IMR-90 (cell line): Measurements from ENCODE around the gene GRID1. TPM values are rescaled to one million over a fixed set of nuclear protein-coding genes. Genes with fewer than 3 reads are reported as not detected.

ENCODE experiments used
- ATAC-seq: fragments of 200-7000 bp; cut with Tn5 transposase; 2 replicates; pipeline ENCODE4 v1.9.1; 2020; ENCODE audit warnings: low read depth, mild to moderate bottlenecking, moderate library complexity
- BruUV-seq: library from RNA; stranded (reverse); fragments of 400-500 nt; replicated peaks from 2 replicates; lab custom pipeline; 2021; lab: Mats Ljungman, UMichigan
- CTCF ChIA-PET: fragments of 300-600 bp; formaldehyde crosslinking; extraction: SDS; loops from one replicate; lab custom pipeline; 2021; ENCODE audit warnings: antibody characterized with exemption; lab: Yijun Ruan, JAX
- POLR2A ChIA-PET: fragments of 300-600 bp; sonication (Branson Sonifier 250); formaldehyde crosslinking; loops from one replicate; lab custom pipeline; 2022; ENCODE audit warnings: antibody characterized with exemption; ENCODE audit not compliant: unreplicated experiment; lab: Charles Lee
- DNase-seq: peaks from one replicate; pipeline ENCODE4 v3.0.0; 2013
- H2AFZ ChIP-seq: replicated peaks from 2 replicates; pipeline ENCODE3; 2013; ENCODE audit warnings: low read length, mild to moderate bottlenecking; ENCODE audit not compliant: poor library complexity
- H2AK5ac ChIP-seq: 2 replicates; pipeline ENCODE4 v1.6.1; 2013; ENCODE audit warnings: low read depth, low read length, inconsistent platforms
- H2AK9ac ChIP-seq: replicated peaks from 2 replicates; pipeline ENCODE3; 2013; ENCODE audit warnings: mild to moderate bottlenecking, low read depth, low read length, moderate library complexity; ENCODE audit not compliant: poor library complexity
- H2BK120ac ChIP-seq: 2 replicates; pipeline ENCODE4 v1.6.1; 2013; ENCODE audit warnings: low read depth, low read length, inconsistent platforms
- H2BK15ac ChIP-seq: 3 replicates; pipeline ENCODE4 v1.6.1; 2013; ENCODE audit warnings: low read depth, low read length, inconsistent platforms
- H2BK20ac ChIP-seq: 2 replicates; pipeline ENCODE4 v1.6.1; 2013; ENCODE audit warnings: low read depth, mild to moderate bottlenecking, inconsistent platforms, low read length, moderate library complexity
- H2BK5ac ChIP-seq: 2 replicates; pipeline ENCODE4 v1.6.1; 2013; ENCODE audit warnings: mild to moderate bottlenecking, low read depth, low read length, inconsistent platforms; ENCODE audit not compliant: poor library complexity, severe bottlenecking
- H3K14ac ChIP-seq: replicated peaks from 2 replicates; pipeline ENCODE4 v1.6.1; 2013; ENCODE audit warnings: low read depth, low read length, inconsistent platforms
- H3K18ac ChIP-seq: 2 replicates; pipeline ENCODE4 v1.6.1; 2013; ENCODE audit warnings: low read depth, low read length, control low read depth
- H3K23ac ChIP-seq: 2 replicates; pipeline ENCODE4 v1.6.1; 2013; ENCODE audit warnings: low read depth, low read length, inconsistent platforms
- H3K27ac ChIP-seq: 2 replicates; pipeline ENCODE4 v1.5.1; 2013; ENCODE audit warnings: mild to moderate bottlenecking, control low read depth, low read length; ENCODE audit not compliant: insufficient read depth
- H3K27me3 ChIP-seq: 2 replicates; pipeline ENCODE4 v1.6.1; 2013; ENCODE audit warnings: low read length; ENCODE audit not compliant: control insufficient read depth, insufficient read depth
- H3K36me3 ChIP-seq: 2 replicates; pipeline ENCODE4 v1.6.1; 2013; ENCODE audit warnings: low read length, mixed read lengths; ENCODE audit not compliant: control insufficient read depth, insufficient read depth
- H3K4ac ChIP-seq: 2 replicates; pipeline ENCODE4 v1.6.1; 2013; ENCODE audit warnings: low read depth, low read length, inconsistent platforms
- H3K4me1 ChIP-seq: 2 replicates; pipeline ENCODE4 v1.6.1; 2013; ENCODE audit warnings: low read length, mixed read lengths; ENCODE audit not compliant: control insufficient read depth, insufficient read depth
- H3K4me2 ChIP-seq: 2 replicates; pipeline ENCODE4 v1.6.1; 2013; ENCODE audit warnings: low read depth, mild to moderate bottlenecking, control low read depth, low read length, moderate library complexity
- H3K4me3 ChIP-seq: 2 replicates; pipeline ENCODE4 v1.5.1; 2013; ENCODE audit warnings: low read depth, mild to moderate bottlenecking, control low read depth, low read length, moderate library complexity; ENCODE audit not compliant: insufficient read depth
- H3K56ac ChIP-seq: 2 replicates; pipeline ENCODE4 v1.6.1; 2013; ENCODE audit warnings: low read length, inconsistent platforms; ENCODE audit not compliant: insufficient read depth; ENCODE audit errors: extremely low read depth
- H3K79me1 ChIP-seq, 2 experiments: 2 replicates each; pipeline ENCODE4 v1.6.1; 2013; ENCODE audit warnings: low read length in 2 of 2, inconsistent platforms in 1 of 2, low read depth in 1 of 2
- H3K9ac ChIP-seq: 2 replicates; pipeline ENCODE4 v1.6.1; 2013; ENCODE audit warnings: low read depth, low read length, control low read depth
- H3K9me1 ChIP-seq: 2 replicates; pipeline ENCODE4 v1.6.1; 2013; ENCODE audit warnings: low read length, inconsistent platforms; ENCODE audit not compliant: insufficient read depth
- H3K9me3 ChIP-seq: 2 replicates; pipeline ENCODE4 v1.6.1; 2013; ENCODE audit warnings: low read length; ENCODE audit not compliant: control insufficient read depth, insufficient read depth
- H4K20me1 ChIP-seq: 2 replicates; pipeline ENCODE4 v1.6.1; 2013; ENCODE audit warnings: low read length, inconsistent platforms; ENCODE audit not compliant: insufficient read depth
- H4K5ac ChIP-seq: 2 replicates; pipeline ENCODE4 v1.6.1; 2013; ENCODE audit warnings: mild to moderate bottlenecking, low read depth, low read length, control low read depth
- H4K8ac ChIP-seq, 2 experiments: 2 replicates each; pipeline ENCODE4 v1.6.1; 2013; ENCODE audit warnings: low read depth in 2 of 2, low read length in 2 of 2, control low read depth in 1 of 2, inconsistent platforms in 1 of 2
- H4K91ac ChIP-seq: 2 replicates; pipeline ENCODE4 v1.6.1; 2013; ENCODE audit warnings: low read depth, low read length, inconsistent platforms; ENCODE audit not compliant: insufficient read depth
- BHLHE40 ChIP-seq: fragments of 150-350 bp; IDR thresholded peaks from 2 replicates; pipeline ENCODE4 v1.6.1; 2016; ENCODE audit warnings: mild to moderate bottlenecking, low read depth, low read length
- CTCF ChIP-seq: conservative IDR thresholded peaks from 2 replicates; pipeline ENCODE4 v1.5.1; 2012; ENCODE audit warnings: mild to moderate bottlenecking, low read depth, low read length, improper control_type of control experiment
- FOS ChIP-seq: fragments of 150-350 bp; IDR thresholded peaks from 2 replicates; pipeline ENCODE4 v1.6.1; 2016; ENCODE audit warnings: low read depth, low read length
- MAFK ChIP-seq: IDR thresholded peaks from 2 replicates; pipeline ENCODE4 v1.6.1; 2012; ENCODE audit warnings: low read depth, low read length, improper control_type of control experiment
- MAZ ChIP-seq: IDR thresholded peaks from 2 replicates; pipeline ENCODE4 v1.6.1; 2012; ENCODE audit warnings: low read depth, mild to moderate bottlenecking, low read length, improper control_type of control experiment, moderate library complexity, borderline replicate concordance
- MXI1 ChIP-seq: IDR thresholded peaks from 2 replicates; pipeline ENCODE4 v1.6.1; 2012; ENCODE audit warnings: low read depth, mild to moderate bottlenecking, low read length, moderate library complexity, borderline replicate concordance
- NFE2L2 ChIP-seq: fragments of 150-350 bp; IDR thresholded peaks from 2 replicates; pipeline ENCODE4 v1.6.1; 2016; ENCODE audit warnings: low read depth, mild to moderate bottlenecking, low read length
- RAD21 ChIP-seq: IDR thresholded peaks from 2 replicates; pipeline ENCODE4 v1.6.1; 2012; ENCODE audit warnings: low read length, improper control_type of control experiment
- SMC3 ChIP-seq: fragments of 150-350 bp; IDR thresholded peaks from 2 replicates; pipeline ENCODE4 v1.6.1; 2016; ENCODE audit warnings: low read depth, mild to moderate bottlenecking, antibody characterized with exemption, low read length, moderate library complexity
- USF2 ChIP-seq: fragments of 150-350 bp; IDR thresholded peaks from 2 replicates; pipeline ENCODE4 v1.6.1; 2017; ENCODE audit warnings: mild to moderate bottlenecking, antibody characterized with exemption, low read length, low read depth
- WGBS, 2 experiments: methylation state at CpG; one replicate each; pipeline versions ENCODE4 v1.1.5 to v1.1.7; 2013; ENCODE audit warnings: missing lambda C conversion rate in 2 of 2; ENCODE audit not compliant: insufficient read length in 1 of 2; ENCODE audit errors: extremely low coverage in 2 of 2; 5-methylcytosine and 5-hydroxymethylcytosine counted together
- dilution Hi-C: fragments of 300-500 bp; cut with HindIII; formaldehyde crosslinking; loops from one replicate; pipeline ENCODE4 v1.14.3; 2018; ENCODE audit warnings: low sequenced_read_pairs; ENCODE audit not compliant: unreplicated experiment
- in situ Hi-C: fragments of 300-500 bp; cut with MboI; formaldehyde crosslinking; loops from 3 replicates; pipeline ENCODE4 v1.14.3; 2019; ENCODE audit warnings: low sequenced_read_pairs, inconsistent platforms, mixed read lengths
- intact Hi-C: fragments of 100-400 bp; cut with micrococcal nuclease; formaldehyde crosslinking; loops from 2 replicates; pipeline ENCODE4 v1.10.0; 2022
- polyA plus RNA-seq, 3 experiments: library from polyadenylated mRNA; depleted of rRNA; stranded (reverse); fragments of >200 nt; gene quantifications; 2 replicates each; pipeline ENCODE4 v1.2.3, GENCODE V29; 2012; ENCODE audit warnings: low replicate concordance in 1 of 3
- total RNA-seq: library from RNA; depleted of rRNA; stranded (reverse); fragments of >200 nt; gene quantifications from 2 replicates; pipeline ENCODE4 v1.2.3, GENCODE V29; 2012
- TF ChIP-seq, protein P1 (sequence below): fragments of 150-350 bp; IDR thresholded peaks from 2 replicates; pipeline ENCODE4 v1.6.1; 2016; ENCODE audit warnings: low read depth, mild to moderate bottlenecking, low read length, moderate library complexity, borderline replicate concordance

Gene GRID1
- total and polyA plus RNA-seq, 2 of the 4 experiments (the other 2 are of a cell fraction): not detected

GRCh38 chr10:85604136-85604725, 762.4 kb downstream of the GRID1 start:
- dilution Hi-C loops: no loop called here
- BruUV-seq: no TSS peak
- H3K27ac ChIP-seq: no peak overlapping the region

More at GRCh38 chr10:85604136-85604725, 762.4 kb downstream of the GRID1 start:
- POLR2A ChIA-PET: no interaction called here
- H3K9ac ChIP-seq: no peak overlapping the region
- ATAC-seq: no peak
- H3K18ac ChIP-seq: no peak overlapping the region
- no peak overlapping the region for H4K5ac ChIP-seq
- intact Hi-C loops: no loop called here
- H3K23ac ChIP-seq: no peak overlapping the region
- no peak overlapping the region for H2BK15ac ChIP-seq
- no peak overlapping the region for H2BK20ac ChIP-seq
- H3K36me3 ChIP-seq: no peaks in the 10 kb centered on the region
- no peak overlapping the region for H2AK5ac ChIP-seq
- no peak overlapping the region for H3K4ac ChIP-seq
- H4K20me1 ChIP-seq: no peaks in the 10 kb centered on the region
- no peak overlapping the region for H2BK120ac ChIP-seq
- no peak overlapping the region for H2AFZ ChIP-seq
- DNase-seq: no peak
- H3K56ac ChIP-seq: no peak overlapping the region
- TF ChIP-seq SMC3 (no peak), MAZ (no peak), MAFK (no peak), FOS (no peak), USF2 (no peak), RAD21 (no peak), CTCF (no peak), MXI1 (no peak), NFE2L2 (no peak), BHLHE40 (no peak)
- TF ChIP-seq, protein P1, sequence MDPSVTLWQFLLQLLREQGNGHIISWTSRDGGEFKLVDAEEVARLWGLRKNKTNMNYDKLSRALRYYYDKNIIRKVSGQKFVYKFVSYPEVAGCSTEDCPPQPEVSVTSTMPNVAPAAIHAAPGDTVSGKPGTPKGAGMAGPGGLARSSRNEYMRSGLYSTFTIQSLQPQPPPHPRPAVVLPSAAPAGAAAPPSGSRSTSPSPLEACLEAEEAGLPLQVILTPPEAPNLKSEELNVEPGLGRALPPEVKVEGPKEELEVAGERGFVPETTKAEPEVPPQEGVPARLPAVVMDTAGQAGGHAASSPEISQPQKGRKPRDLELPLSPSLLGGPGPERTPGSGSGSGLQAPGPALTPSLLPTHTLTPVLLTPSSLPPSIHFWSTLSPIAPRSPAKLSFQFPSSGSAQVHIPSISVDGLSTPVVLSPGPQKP: no peak
- no peak overlapping the region for H4K8ac ChIP-seq
- no peaks in the 10 kb centered on the region for H3K27me3 ChIP-seq
- no peak overlapping the region for H2AK9ac ChIP-seq
- CTCF ChIA-PET: no interaction called here
- H3K79me1 ChIP-seq: no peaks in the 10 kb centered on the region
- no peak overlapping the region for H3K4me3 ChIP-seq
- H3K9me1 ChIP-seq: no peaks in the 10 kb centered on the region
- no peak overlapping the region for H3K4me2 ChIP-seq
- in situ Hi-C loops: no loop called here
- H3K9me3 ChIP-seq: peaks cover 29% of the 10 kb centered on the region
- no CpG with 5 or more reads among the region's 5 CpGs for WGBS, 2 experiments
- H3K14ac ChIP-seq: no peak overlapping the region
- H3K4me1 ChIP-seq: no peaks in the 10 kb centered on the region
- no peak overlapping the region for H4K91ac ChIP-seq
- no peak overlapping the region for H2BK5ac ChIP-seq
